Stimulated activated CD8-positive, alpha-beta memory T cell treated with anti-CD3 and anti-CD28 coated beads, Interleukin-15, amount 100 ng/mL, for 1 hour (primary cell): Measurements from ENCODE around the gene KIF11.
"Not testable (repeated sequence)": the region's sequence is repeated elsewhere in the genome, so short reads cannot be mapped to it uniquely, and the experiment has no call there.

Experiments
- DNase-seq: peaks from one replicate; pipeline ENCODE4 v3.0.0-alpha.2; 2020; ENCODE audit warnings: low read depth

Gene KIF11

DNA sequence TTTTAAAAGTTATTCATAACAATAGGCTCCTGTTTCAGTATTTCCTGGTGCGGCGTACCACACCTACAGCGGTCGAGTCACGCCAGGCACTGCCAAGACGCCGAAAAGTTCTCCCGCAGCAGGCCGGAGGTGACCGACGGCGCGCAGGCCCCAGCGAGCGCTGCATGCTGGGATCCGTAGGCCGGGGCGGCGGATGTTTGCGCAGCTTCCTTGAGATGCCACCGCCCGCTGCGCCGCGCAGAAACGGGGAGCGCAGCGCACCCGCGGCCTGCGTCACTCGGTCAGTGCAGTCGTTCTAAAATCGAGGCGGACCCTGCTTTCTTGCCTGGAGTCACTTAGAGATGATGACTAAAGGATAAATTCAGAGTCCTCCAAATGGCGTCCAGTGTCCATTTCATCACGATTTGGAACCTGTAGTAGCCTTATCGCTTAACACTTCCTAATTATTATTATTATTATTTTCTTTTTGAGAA, 1.3 kb upstream of the KIF11 start:
- DNase-seq = peak; percentile 69

DNA sequence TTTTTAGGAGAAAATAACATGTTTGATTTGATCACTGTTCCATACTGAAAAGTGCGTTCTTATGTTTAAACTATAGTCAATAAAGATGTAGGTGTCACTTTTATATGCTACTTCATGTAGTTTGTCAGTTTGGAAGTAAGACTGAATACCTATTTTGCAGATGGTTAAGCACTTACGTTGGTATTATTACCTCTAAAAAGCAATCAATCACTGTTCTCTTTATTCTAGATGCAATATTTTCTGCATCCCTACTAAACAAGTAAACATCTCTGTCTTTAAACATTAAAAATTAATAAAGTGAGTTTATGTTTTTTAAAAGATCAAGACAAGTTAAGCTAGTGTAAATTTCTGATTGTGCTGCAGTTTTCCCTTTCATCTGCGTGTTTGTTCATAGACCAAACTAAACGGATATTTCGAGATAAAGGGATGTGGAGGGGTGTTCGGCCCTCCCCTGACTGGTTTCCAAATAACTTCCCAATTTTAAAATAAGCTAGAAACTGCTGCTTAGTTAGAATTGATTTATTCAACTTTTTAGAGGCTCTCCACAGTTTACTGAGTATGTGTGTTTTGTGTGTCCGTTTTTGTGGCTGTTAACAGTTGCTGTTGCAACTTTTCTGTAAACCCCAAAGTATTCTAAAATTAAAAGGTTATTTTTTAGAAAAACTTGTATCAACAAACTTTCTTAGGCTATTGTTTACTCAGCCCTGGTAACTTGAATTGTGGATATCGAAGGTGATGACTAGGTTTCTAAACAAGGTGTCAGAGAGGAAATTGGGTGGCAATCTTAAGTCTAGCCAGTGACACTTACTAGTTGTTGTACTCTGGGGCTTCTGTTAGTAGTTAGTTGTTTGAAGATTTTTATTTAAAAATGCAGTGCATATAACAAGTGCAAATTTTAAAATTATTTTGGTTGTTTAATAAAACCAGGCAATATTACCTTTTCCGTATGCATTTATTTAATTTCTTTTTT, 974 bp downstream of the KIF11 start:
- DNase-seq = no peak

DNA sequence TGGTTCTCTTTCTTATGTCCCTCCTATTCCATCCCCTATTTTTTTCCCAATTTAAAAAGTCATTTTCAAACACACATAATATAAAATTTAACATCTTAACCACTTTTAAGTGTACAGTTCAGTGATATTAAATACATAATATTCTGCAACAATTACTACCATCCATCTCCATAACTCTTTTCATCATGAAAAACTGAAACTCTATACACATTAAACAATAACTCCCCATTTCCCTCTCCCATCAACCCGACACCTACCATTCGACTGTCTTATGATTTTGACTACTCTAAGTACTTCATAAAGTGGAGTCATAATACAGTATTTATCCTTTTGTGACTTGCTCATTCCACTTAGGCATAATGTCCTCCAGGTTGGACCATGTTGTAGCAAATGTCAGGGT, 2.6 kb downstream of the KIF11 start:
- no peak for DNase-seq

DNA sequence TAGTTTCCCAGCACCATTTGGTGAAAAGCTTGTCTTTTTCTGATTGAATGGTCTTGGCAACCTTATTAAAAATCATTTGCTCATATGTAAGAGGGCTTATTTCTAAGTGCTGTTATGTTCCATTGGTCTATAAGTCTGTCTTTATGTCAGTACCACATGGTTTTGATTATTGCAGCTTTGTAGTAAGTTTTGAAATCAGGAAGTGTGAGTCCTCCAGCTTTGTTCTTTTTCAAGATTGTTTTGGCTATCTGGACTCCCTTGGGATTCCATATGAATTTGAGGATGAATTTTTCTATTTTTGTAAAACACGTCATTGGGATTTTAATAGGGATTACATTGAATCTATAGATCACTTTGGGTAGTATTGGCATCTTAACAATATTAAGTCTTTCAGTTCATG, 5.4 kb downstream of the KIF11 start:
- no peak for DNase-seq

DNA sequence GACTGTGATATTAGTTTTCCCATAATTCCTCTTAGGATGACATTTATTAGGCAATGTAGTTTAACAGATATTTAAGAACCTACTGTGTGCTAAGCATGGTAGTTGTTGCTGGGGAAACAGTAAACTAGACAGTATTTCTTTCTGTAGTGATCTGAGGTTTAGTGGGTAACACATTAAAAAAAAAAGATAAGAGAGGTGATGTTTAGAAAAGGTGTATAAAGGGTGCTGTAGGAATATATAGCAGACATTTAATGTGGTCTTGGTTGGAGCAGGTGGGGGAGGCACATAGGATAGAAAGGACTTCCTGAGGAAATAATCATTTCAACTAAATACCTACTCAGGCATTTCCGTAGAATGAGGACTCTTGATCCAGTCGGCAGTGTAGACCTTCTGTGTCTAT, 11.9 kb downstream of the KIF11 start:
- DNase-seq = no peak

DNA sequence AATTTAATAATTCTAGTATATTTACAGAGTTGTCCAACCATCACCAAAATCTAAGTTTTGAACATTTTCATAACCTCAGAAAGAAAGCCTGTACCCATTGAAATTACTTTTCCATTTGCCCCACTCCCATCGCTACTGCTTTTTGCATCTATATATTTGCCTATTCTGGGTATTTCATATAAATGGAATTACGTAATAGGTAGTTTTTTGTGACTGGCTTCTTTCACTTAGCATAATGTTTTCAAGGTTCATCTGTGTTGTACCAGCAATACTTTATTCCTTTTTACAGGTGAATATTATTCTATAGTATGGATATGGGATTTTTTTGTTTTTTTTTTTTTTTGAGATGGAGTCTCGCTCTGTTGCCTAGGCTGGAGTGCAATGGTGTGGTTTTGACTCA, 22.6 kb downstream of the KIF11 start:
- DNase-seq = no peak

DNA sequence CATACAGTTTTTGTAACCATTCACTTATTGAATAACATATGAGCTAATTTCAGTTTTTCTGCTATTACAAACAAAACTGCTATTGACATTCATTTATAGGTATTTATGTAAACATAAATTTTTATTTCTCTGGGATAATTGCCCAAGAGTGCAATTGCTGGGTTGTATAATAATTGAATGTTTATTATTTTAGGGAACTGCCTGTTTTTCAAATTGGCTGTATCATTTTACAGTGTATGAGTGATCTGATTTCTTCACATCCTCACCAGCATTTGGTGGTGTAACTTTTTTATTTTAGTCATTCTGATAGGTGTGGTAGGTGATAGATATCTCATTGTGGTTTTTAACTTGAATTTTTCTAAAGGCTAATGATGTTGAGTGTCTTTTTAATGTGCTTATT, 26.4 kb downstream of the KIF11 start:
- no peak for DNase-seq

DNA sequence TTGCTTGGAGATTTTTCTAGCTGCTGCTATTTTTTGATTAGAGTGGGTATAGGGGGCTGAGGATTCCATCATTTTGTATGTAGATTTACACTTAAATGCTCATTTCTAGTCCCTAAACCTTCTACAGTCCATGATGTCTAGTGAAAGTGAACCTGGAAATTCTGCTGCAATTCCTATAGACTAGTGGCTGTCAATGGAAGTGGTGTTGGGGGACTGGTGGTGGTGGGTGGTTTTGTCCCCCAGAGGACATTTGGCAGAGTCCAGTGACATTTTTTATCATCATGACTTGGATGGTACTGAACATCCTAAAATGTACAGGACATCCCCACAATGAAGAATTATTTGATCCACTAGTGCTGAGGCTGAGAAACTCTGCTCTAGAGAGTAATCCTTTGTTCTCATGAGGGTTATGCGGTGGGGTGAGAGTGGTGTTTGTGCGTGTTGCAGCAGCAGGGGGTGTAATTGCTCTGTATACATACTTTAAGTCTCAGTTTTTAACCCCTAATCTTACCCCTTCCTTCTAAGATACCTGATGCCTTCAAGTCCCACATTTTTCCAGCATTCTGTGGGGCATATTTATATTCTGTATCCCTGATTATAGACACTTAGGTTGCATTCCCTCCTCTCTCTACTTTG, 35.0 kb downstream of the KIF11 start:
- no peak for DNase-seq

DNA sequence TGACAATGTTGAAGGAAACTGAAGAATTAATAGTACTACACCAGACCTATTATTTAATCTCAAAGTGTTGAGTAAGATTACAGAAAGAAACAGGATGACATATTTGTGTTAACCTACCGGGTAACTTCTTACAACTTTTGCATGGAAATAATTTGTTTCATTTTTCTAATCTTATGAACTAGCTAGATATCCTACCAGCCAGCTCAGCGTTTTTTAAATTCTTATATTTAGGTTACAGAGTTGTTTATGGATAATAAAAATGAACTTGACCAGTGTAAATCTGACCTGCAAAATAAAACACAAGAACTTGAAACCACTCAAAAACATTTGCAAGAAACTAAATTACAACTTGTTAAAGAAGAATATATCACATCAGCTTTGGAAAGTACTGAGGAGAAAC, 37.0 kb downstream of the KIF11 start:
- no peak for DNase-seq

DNA sequence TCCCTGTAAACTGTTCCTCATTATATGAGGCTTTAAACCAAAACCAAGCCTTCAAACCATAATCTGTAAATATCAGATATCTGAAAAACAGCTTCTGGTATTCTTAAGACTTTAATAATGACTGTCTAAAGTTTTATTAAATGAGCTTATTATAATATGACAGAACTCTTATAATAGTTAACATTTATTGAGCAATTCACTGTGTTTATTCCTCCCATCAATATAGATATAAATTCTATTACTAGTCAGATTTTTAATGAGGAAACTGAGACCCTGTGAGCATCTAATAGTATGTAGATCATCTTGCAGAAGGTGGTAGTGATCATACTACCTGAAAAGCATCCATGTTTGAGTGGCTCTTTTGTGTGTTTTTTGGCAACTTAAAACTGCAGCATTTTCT, 45.1 kb downstream of the KIF11 start:
- DNase-seq = no peak

DNA sequence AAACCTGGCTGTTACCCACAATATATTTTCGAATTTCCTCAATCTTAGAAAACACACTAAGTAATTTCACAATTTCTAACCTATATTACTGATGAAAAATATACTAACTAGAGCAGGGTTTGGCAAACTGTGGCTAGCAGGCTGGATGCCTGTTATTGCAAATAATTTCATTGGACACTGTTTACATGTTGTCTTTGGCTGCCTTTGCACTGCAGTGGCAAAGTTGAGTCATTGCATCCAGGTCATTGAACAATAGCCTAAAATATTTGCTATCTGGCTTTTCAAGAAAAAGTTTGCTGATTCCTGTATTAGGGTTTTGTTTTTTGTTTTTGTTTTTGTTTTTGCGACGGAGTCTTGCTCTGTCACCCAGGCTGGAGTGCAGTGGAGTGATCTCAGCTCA, 47.2 kb downstream of the KIF11 start:
- no peak for DNase-seq

DNA sequence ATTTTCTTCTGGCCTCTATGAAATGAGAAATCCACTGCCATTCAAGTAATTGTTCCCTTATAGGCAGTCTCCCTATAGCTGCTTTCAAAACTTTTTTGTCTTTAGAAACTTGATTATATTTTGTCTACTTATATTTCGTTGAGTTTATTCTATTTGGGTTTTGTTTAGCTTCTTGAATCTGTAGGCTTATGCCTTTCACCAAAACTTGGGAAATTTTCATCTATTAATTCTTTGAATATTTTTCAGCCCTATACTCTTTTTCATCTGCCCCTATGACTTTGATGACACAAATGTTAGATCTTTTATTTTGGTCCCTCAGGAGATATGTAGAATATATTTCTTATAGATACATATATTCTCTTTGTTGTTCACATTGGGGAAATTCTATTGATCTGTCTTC, 48.6 kb downstream of the KIF11 start:
- DNase-seq = no peak

DNA sequence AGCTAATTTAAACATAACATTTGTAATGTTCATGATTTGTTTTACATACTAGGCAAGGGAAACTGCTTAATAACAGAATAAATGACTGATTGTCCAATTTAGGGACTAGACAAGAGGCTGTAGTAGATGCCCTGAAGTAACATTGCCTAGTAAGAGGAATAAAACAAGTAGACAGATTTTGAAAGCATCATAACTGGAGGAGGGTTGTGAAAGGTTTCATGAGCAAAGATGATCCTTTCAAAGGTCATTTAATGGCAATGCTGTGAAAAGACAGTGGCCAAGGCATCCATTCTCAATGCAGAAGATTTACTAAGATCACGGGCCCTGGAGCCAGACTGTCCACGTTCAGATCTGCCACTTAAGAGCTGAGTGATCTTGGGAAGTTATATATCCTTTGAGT, 52.0 kb downstream of the KIF11 start:
- no peak for DNase-seq

DNA sequence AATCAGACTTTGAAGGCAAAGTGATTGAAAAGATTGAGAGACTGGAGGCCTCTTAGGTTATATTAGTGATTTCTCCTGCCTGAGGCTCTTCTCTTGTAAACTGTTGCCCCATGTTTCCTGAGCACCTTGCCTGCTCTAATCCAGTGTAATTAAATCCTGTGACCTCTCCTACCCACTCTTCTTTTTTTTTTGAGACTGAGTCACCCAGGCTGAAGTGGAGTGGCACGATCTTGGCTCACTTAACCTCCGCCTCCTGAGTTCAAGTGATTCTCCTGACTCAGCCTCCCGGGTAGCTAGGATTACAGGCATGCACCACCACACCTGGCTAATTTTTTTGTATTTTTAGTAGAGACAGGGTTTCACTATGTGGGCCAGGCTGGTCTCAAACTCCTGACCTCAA, 57.9 kb downstream of the KIF11 start:
- not testable (repeated sequence) for DNase-seq

DNA sequence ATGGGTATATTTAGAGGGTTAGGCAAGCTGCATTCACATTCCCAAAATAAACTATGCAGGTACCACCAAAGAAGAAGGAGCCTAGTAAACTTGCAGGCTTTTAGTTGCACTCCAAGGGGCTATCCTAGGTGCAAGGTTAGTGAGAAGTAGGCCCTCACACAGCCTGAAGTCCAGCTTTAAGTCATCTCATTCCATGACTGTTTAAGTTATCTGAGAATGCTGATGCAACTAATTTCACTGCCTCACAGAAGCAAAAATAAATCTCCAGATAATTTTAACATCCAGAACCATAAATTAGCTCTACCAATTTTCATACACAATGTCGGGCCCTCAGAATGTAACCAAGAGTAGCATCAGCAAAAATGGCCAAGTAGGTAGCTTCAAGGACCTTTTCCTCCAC, 62.5 kb downstream of the KIF11 start:
- DNase-seq = no peak

DNA sequence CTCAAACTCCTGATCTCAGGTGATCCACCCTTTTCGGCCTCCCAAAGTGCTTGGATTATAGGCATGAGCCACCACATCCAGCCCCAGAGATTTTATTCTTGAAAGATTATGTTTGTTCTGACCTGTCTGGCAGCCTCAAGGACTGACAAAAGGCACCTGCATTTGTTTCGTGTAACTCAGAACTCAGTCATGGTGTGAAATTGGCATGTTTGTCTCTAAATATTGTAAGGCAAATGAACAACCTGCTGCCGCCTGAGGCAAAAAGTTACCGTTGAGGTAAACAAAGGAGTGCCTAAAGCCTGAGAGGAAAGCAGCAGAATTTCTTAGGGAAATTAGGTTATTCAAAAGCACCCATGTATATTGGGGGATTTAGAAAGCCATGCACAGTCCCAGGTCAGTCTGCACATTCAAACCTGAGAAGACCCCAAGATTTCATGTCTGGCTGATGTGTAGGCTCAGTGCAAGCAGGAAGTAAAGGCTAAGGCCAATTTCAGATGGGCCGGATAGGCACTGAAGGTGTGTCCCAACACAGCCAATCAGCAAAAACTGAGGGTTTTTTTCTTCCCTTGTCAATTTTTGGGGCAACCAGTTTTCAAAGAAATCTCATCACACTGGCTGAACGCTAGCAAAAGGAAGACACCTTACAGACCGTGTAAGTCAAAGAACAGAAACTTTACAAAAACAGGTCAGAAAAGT, 63.5 kb downstream of the KIF11 start:
- no peak for DNase-seq

DNA sequence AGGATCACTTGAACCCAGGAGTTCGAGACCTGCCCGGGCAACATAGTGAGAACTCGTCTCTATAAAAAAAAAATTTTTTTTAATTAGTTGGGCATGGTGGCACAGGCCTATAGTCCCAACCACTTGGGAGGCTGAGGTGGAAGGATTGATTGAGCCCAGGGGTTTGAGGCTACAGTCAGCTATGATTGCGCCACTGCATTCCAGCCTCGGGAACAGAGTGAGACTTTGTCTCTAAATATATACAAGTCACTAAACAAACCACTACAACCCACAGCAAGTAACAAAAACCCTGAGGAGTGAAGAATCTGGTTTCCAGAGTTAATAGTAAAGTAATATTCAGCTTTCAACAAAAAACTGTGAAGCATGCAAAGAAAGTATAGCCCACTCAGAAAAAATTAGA, 64.1 kb downstream of the KIF11 start:
- DNase-seq = no peak

DNA sequence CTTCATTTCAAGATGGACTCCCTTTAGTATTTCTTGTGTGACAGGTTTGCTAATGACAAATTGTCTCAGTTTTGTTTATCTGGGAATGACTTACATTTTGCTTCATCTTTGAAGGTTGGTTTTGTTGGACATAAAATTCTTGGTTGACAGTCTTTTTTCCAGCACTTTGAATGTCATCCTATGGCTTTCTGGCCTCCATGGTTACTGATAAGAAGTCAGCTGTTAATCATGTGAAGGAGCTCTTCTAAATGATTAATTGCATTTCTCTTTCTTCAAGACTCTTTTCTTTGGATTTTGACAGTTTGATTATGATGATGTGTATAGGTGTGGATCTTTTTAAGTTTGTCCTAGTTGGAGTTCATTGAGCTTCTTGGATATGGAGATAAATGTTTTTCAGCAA, 69.9 kb downstream of the KIF11 start:
- no peak for DNase-seq

DNA sequence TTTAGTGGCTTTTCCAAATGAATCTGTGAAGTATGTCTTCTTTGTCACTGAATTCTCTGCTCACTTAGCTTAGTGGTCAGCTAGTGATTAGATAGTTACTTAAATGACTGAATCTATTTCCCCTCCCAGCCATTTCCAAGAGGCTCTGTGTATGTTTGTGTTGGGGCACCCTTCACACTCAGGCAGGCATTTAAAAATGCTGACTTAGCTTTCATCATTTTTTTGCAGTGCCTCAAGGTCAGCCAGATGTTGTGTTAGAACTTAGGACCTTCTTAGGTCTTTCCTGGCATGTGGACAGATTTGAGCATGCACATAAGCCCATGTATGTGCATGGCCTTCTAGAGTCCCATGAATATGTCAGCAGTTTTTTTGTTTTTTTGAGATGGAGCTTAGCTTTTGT, 71.4 kb downstream of the KIF11 start:
- no peak for DNase-seq

DNA sequence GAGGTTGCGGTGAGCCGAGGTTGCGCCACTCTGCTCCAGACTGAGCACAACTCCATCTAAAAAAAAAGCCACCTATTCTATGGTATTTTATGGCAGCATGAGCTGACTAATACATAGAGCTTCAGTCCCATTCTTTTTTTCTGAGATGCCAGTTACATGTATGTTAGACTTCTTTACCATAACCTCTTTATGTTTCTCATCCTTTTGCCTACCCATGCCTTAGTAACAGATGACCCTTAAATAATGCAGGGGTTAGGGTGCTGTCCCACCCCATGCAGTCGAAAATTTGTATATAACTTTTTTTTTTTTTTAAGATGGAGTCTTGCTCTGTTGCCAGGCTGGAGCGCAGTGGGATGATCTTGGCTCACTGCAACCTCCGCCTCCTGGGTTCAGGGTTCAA, 74.1 kb downstream of the KIF11 start:
- DNase-seq = no peak

DNA sequence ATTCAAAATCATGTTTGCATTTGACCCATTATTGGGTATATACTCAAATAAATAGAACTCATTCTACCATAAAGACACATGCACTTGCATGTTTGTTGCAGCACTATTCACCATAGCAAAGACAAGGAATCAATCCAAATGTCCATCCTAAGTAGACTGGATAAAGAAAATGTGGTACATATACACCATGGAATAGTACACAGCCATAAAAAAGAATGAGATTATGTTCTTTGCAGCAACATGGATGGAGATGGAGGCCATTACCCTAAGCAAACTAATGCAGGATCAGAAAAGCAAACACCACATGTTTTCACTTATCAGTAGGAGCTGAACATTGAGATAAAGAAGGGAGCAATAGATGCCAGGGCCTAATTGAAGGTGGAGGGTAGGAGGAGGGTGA, 84.8 kb downstream of the KIF11 start:
- DNase-seq = no peak

DNA sequence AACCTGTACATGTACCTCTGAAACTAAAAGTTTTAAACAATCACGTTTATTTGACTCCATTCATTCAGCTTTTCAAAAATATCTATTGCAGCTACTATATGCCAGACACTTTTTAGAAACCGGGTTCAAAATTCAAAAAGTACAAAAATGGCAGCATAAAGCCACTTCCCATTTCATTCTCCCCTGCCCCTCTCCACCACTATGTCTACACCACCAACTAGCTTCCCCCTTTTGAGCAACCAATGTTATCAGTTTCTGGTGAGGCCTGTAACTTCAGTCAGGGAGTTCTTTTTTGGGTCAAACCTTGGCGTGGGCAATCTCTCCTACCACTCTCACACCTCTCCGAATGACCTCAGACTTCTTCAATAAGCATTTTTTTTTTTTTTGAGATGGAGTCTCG, 85.3 kb downstream of the KIF11 start:
- no peak for DNase-seq

DNA sequence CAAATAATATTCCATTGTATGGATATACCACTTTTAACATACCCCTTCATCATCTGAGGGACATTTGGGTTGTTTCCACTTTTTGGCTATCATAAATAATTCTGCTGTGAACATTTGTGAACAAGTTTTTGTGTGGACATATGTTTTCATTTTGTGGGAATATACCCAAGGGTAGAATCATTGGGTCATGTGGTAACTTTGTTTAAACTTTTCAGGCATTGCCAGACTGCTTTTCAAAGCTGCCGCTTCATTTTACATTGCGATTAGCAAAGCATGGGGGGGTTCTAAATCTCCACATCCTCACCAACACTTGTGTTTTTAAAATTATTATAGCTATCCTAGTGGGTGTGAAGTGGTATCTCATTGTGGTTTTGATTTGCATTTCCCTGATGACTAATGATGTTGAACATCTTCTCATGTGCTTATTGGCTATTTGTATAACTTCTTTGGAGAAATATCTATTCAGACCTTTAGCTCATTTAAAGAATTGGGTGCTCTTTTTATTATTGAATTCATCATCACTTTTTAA, 88.4 kb downstream of the KIF11 start:
- no peak for DNase-seq
